OCI-LY3 (cell line): ENCODE results near the gene IL22.
"Not testable (repeated sequence)": the region's sequence is repeated elsewhere in the genome, so short reads cannot be mapped to it uniquely, and the experiment has no call there.

ENCODE experiments used
- EZH2phosphoT487 ChIP-seq: fragments of 200-600 bp; shearing (Covaris generic); IDR thresholded peaks from 2 replicates; pipeline ENCODE4 v1.6.1; 2018; ENCODE audit warnings: antibody characterized with exemption, mixed run types, low read depth
- TF ChIP-seq, protein P1 (sequence below): fragments of 200-600, 300-600 bp; sonication (generic); IDR thresholded peaks from 2 replicates; pipeline ENCODE4 v1.5.1; 2014; ENCODE audit warnings: antibody characterized with exemption, low read length, low read depth

DNA sequence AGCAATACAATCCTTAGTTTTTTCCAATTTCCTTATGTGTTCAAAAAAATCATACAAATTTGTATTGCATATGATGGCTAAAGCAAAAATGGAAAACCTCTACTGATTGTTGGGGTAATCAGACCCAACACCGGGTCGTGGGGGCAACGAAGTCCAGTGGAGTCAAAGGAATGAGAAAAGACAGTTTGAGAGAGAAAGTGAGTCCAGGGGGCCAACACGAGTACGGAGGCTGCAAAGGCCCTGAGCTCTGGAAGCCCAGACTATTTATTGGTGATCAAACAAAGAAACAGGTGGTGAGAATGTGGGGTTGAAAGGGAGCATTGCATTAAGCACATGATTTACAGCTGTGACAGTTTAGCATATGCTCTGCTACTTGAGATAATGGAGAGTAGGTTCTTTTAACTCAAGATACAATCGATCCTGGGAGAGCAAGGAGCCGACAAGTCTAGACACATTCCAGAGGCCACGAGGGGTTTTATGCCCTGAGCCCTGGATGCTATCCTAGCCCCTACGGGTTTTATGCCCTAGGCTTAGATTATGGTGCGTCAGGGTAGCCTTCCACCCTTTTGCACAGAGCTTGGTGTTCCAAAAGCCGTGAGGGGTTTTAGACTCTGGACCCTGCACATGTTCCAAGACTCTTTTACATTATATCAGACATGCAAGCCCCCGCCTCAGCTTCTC is 44.2 kb downstream of the IL22 start:
- TF ChIP-seq, protein P1, sequence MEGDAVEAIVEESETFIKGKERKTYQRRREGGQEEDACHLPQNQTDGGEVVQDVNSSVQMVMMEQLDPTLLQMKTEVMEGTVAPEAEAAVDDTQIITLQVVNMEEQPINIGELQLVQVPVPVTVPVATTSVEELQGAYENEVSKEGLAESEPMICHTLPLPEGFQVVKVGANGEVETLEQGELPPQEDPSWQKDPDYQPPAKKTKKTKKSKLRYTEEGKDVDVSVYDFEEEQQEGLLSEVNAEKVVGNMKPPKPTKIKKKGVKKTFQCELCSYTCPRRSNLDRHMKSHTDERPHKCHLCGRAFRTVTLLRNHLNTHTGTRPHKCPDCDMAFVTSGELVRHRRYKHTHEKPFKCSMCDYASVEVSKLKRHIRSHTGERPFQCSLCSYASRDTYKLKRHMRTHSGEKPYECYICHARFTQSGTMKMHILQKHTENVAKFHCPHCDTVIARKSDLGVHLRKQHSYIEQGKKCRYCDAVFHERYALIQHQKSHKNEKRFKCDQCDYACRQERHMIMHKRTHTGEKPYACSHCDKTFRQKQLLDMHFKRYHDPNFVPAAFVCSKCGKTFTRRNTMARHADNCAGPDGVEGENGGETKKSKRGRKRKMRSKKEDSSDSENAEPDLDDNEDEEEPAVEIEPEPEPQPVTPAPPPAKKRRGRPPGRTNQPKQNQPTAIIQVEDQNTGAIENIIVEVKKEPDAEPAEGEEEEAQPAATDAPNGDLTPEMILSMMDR, result not testable (repeated sequence)
- TF ChIP-seq EZH2phosphoT487, result not testable (repeated sequence)
